HT1080 (cell line): Measurements from ENCODE around the gene GIMAP5. TPM values are rescaled to one million over a fixed set of nuclear protein-coding genes. Genes with fewer than 3 reads are reported as not detected.

Experiments used
- DNase-seq: peaks from one replicate; pipeline ENCODE4 v3.0.0-alpha.2; 2015; ENCODE audit warnings: low read depth
- total RNA-seq: library from RNA; depleted of rRNA; stranded (reverse); fragments of >200 nt; shearing (Covaris generic); gene quantifications from 2 replicates; pipeline ENCODE4 v1.2.3, GENCODE V29; 2014

Gene GIMAP5
- total RNA-seq, 1 experiment from 2014 or later: 1.2 TPM

DNA sequence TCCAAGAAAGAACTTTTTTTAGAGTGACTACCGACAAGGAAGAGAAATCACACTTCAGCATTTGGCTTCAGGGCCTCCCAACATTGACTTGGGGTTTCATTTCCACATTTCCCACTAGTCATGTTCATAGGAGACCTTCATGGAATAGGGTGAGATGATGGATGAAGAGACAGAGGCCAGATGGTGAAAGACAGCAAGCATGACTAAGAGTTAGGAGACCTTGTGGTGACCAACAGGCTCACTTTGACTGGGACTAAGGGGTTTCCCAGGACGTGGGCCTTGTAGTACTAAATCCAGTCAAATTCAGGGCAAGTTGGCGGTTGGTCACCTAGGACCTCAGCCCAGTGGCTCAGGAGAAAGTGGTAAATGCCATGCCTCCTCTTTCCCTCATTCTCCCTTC lies 3.0 kb upstream of the GIMAP5 start:
- no peak for DNase-seq

DNA sequence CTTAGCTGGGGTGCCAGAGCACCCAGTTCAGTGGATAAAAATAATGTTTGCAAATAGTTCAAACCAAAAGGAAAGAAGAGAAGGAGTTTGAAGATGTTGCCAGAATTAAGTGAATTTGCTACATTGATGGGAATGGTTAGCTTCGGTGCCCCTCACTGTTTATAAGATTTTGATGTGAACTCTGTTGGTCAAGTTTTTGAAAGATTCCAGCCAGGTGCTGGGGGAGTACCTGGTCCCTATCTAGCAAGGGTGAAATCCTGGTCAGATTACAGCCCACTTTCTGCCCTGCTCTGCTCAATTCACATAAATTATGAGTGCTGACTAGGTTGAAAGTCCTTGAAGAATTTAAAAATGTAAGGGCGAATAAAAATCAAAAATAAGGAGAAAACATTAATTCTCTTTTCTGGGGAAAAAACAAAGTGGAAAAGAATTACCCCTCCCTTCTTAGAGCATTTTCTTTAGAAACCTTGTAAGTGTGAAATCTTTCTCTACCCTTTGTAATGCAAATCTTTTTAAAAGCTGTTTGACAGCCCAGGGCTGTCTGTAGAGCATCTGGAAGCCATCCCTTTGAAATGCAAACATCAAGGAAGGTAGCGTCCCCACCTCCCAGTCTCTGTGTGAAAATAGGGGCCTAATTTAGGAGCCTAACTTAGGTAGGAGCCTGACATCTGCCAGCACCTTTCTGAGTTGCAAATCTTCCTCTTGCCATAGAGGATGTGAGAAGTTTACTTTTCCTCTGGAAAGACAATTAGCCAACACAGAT lies 1.4 kb upstream of the GIMAP5 start:
- no peak for DNase-seq

DNA sequence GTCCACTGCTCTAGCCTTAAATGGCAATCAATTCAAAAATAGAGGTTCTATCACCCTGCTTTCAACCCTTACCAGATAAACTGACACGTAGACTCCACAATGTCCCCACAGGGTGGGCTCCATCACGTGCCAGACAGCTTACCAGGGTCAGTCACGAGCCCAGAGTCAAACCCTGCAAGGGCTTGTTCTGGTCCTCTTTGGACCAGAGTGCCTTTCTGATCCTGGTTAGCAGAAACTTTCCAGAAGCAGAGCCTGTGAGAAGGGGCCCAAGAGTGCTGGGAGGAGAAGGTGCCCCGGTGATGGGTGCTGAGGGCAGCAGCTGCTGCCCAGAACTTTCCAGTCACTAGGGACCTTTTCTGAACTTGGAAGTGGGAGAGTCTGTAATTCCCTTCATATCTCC lies 354 bp upstream of the GIMAP5 start:
- no peak for DNase-seq

GRCh38 chr7:150738092-150738491 lies 874 bp downstream of the GIMAP5 start:
- no peak for DNase-seq

- peak; percentile 87 for DNase-seq
Measured at GRCh38 chr7:150738591-150739001, 1.4 kb downstream of the GIMAP5 start.

DNA sequence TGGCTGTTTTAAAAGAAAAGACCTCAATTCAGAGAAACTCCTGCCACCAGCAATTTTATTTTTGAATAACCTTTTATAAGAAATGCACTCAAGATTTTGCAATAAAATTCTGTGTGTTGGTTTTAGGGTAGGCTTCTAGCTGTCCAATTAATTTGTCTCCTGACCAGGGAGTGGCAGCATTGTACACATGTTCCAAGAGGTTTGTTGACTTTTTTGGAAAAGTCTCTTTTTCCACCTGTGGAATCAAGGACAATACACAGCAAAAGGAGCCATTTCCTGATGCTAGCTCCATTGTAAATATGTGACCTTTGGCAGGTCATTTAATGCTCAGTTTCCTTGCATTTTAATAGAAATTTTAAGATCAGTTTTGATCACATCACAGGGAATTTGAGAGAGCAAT lies 1.8 kb downstream of the GIMAP5 start:
- DNase-seq: no peak

- no peak for DNase-seq
Measured at GRCh38 chr7:150740053-150740452, 2.8 kb downstream of the GIMAP5 start.

DNA sequence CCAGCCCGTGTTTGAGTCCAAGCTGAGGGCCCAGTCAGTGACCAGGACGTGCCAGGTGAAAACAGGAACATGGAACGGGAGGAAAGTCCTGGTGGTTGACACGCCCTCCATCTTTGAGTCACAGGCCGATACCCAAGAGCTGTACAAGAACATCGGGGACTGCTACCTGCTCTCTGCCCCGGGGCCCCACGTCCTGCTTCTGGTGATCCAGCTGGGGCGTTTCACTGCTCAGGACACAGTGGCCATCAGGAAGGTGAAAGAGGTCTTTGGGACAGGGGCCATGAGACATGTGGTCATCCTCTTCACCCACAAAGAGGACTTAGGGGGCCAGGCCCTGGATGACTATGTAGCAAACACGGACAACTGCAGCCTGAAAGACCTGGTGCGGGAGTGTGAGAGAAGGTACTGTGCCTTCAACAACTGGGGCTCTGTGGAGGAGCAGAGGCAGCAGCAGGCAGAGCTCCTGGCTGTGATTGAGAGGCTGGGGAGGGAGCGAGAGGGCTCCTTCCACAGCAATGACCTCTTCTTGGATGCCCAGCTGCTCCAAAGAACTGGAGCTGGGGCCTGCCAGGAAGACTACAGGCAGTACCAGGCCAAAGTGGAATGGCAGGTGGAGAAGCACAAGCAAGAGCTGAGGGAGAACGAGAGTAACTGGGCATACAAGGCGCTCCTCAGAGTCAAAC lies 5.2 kb downstream of the GIMAP5 start:
- no peak for DNase-seq

DNA sequence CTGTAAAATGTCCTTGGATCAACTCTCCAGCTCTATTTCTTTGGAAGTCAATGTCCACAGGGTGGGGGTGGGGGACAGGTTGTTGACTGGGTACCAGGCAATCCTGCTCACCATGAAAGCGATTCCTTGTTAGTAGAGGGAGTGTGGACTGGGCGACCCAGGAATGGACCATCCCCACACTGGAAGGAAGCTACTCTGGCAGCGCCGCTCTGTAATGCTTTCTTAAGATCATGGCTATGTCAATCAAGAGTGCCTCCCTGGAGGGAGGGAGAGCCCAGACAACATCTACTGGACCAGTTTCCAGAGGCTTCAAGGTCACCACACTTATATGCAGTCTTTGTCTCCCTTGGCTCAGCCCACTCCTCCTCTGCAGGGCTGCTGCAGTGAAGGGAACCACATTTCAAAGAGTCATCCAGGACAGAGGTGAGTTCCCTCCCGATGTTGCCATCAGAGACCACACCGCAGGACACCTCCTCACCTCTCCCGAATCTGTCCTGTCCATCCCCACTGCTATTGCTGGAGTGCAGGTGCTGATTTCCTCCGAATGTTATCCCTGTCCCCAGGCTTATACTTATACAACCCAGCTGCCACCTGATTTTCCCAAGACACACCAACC lies 6.9 kb downstream of the GIMAP5 start:
- DNase-seq: no peak

- no peak for DNase-seq
Measured at GRCh38 chr7:150745086-150745485, 7.9 kb downstream of the GIMAP5 start.

DNA sequence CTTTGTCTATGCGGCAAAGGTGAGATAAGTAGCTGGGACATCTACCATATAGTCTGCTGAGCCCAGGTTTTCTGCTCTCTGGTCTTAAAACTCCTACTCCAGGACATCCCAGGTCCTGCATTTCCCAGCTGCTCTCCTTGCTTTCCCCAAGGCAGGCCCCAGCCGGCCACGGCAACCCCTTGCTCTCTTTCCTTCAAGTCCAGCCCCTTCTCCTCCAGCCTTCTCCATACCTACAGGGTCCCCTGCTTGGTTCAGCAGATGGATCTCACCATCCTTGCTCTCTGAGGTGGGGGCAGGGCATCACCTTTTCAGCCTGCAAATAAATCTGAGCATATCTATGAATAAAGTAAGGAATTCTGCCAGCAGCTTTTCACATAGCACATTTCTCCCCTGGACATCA lies 8.7 kb downstream of the GIMAP5 start:
- no peak for DNase-seq

GRCh38 chr7:150746921-150747320 lies 9.7 kb downstream of the GIMAP5 start:
- no peak for DNase-seq

DNA sequence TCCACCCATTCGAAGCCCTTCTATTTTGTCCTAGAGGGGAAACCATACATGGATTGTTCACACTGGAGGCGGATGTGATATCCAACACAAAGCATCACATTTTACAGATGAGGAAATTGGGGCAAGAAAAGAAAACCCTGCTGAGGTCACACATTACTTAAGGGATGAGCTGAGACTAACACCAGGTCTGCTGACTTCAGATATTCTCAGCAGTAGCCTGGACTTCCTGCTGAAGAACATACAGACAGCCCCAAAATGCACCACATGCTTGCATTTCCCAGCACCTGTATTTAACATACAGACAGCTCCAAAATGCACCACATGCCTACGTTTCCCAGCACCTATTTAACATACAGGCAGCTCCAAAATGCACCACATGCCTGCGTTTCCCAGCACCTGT lies 11.2 kb downstream of the GIMAP5 start:
- DNase-seq: no peak

DNA sequence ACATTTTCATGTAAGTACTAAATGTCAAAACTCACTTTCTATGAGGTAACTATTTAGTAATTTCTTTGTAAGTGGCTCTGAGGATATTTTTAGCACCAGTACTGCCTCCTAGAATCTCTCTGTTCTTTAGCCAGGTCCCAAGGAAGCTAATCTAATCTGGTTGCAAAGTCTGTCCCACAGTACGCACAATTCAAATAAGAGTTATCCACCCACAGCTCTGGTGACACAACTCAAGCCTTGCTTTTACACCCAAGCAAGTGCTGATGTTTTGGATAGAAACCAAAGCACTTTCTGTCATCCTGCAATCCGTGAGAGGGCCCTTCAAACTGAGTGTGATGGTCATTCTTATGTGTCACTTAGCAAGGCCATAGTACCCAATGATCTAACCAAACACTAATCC lies 14.5 kb downstream of the GIMAP5 start:
- DNase-seq: no peak

DNA sequence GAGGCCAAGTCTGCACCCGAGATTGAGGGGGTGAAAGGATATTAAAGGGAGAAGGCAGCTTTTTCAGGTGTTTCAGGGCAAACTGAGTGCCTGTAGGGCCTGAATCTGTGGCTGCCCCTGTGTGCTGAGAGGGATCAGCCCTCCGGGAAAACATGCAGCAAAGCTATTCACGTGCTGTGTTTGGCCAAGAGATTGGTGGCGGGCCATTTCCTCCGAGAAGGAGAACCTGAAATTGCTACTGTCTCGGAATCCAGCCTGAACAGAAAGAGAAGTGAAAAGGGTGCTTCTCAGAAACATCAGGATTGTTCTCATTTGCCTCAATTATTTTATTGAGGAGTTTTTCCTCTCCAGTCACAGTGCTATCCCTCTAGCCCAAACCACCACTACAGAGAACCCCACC lies 16.0 kb downstream of the GIMAP5 start:
- no peak for DNase-seq

GRCh38 chr7:150753826-150754603 lies 16.8 kb downstream of the GIMAP5 start:
- DNase-seq: peak; percentile 49

- no peak for DNase-seq
Measured at GRCh38 chr7:150754951-150755350, 17.7 kb downstream of the GIMAP5 start.

GRCh38 chr7:150755473-150756099 lies 18.4 kb downstream of the GIMAP5 start:
- peak; percentile 64 for DNase-seq

DNA sequence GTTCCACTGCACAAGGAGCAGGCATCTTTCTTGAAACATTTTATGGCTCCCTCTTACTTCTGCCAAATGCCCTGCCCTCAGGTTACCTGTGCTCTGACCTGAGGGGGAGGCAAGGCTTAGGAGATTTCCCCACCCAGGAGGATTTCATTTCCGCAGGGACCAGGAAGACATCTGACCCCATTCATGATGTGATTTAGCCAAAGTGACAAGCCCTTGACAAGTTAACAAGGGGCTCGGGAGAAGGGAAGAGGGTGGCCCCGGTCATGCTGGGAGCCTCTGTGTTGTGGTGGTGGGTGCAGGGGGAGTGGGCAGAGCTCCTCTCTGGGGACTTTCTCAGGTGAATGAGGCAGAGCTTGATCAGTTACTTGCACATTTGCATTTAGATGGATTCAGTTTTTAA lies 18.9 kb downstream of the GIMAP5 start:
- no peak for DNase-seq

DNA sequence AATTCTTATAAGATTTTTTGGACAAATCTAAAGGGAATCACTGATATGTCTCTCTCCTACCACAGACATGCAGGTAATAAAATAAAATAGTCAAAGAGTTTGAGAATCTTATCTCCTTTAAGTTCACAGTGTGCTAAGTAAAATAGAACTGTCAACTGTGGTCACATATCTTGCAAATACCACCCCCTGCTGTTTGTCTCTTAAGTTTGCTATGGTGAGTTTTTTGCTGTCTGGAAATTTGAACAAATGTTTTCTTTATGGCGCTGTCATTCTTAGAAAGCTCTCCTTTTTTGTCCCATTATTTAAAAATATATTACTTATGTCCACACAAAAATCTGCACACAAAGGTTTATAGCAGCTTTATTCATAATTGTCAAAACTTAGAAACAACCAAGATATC lies 19.6 kb downstream of the GIMAP5 start:
- DNase-seq: no peak

DNA sequence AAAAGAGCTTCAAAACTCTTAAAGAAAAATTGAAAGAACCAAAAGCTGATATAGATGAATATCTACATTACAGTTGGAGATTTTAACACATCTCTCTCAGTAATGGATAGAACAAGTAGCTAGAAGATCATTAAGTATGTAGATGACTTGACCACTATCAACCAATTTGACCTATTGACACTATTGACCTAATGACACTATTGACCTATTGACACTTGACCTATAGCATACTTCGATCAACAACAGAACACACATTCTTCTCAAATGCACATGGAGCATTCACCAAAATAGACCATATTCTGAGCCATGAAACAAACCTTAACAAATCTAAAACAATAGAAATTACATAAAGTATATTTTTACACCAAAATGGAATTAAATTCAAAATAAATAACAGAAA lies 22.3 kb downstream of the GIMAP5 start:
- DNase-seq: no peak
